ENCODE data around the gene ATP7B.
"Not testable (repeated sequence)": the region's sequence is repeated elsewhere in the genome, so short reads cannot be mapped to it uniquely, and the experiment has no call there.

Gene ATP7B

DNA sequence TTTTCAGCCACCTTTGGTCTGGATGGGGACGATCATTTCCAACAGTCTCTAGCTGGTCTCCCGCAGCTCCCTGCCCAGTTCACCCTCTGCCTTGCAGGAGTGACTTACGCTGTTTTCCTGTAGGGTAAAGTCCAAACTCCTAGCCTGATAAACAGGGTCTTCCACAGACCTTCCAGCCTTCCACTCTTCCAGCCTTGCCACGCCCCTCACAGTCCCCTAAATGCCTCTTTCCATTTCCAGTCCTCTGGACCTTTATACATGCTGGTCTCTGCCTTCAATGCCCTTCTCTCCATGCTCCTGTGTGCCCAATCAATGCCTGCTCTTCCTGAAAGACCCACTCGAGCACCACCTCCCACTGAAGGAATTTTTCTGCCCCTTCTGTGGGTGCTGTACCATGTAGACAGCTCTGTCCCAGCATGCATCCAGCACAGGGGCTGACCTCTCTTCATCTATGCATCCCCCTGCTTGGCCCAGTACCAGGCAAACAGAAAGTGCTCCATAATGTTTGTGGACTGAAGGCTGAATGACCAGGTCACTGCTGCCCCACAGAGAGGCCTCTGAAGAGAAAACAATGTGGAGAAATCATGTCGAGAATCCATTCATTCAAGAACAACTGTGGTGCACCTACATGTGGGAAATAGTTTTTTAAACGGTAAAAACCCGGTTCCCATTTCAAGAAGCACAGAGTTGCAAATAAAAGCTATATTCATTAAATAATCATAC is 4.6 kb downstream of the ATP7B start:
- in situ Hi-C loops (cut with MboI; ENCODE audit: low sequenced_read_pairs) = loop anchor here (10.0 kb wide), 1 partner anchor 198 kb away; no protein-coding TSS in a partner anchor

DNA sequence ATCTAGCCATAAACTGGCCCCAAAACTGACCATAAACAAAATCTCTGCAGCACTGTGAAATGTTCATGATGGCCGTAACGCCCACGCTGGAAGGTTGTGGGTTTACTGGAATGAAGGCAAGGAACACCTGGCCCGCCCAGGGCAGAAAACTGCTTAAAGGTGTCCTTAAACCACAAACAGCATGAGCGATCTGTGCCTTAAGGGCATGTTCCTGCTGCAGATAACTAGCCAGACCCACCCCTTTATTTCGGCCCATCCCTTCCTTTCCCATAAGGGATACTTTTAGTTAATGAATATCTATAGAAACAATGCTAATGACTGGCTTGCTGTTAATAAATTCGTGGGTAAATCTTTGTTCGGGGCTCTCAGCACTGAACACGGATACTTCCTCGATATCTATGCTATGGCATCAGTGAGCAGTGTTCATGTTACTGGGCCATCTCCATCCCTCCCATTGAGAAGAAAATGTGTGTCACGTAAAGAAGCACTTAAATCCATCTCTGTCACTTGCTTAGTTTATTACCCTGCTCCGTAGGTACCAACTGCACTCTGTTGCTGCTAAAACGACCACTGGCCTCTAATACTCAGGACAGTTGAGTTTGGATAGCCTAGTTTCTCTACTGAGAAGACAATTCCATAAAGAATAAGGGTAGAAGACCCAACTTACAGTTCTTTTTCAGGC is 5.3 kb downstream of the ATP7B start:
- in situ Hi-C loops (cut with MboI; ENCODE audit: low sequenced_read_pairs) = loop anchor here (10.0 kb wide), 1 partner anchor 199 kb away; no protein-coding TSS in a partner anchor

DNA sequence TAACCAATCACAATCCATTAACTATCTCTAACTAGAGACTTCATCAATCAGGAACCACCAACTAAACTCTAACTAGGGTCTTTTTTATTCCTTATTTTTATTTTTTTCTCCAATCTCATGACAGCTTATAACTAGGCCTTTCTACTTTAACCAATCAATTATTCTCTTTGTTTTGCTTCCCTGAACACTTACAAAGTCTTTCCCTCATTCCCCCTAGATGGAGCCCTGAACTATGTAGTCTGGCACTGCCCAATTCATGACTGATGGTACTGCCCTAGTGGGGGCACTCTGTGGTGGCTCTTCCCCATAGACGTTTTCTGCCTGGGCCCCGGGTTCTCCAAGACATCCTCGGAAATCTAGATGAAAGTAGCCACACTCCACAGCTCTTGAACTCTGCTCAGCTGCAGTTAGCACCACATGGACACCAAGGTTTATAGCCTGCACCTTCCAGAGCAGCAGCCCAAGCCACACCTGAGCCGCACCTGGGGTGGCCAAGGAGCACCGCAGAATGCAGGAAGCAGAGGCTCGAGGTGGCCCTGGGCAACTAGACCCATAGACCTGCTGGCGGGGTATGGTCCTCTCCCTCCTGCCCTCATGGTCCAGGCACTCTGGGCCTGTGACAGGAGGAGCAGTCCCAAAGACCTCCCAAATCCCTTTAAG is 6.6 kb downstream of the ATP7B start:
- in situ Hi-C loops (cut with MboI; ENCODE audit: low sequenced_read_pairs) = loop anchor here (10.0 kb wide), 1 partner anchor 200 kb away; no protein-coding TSS in a partner anchor

DNA sequence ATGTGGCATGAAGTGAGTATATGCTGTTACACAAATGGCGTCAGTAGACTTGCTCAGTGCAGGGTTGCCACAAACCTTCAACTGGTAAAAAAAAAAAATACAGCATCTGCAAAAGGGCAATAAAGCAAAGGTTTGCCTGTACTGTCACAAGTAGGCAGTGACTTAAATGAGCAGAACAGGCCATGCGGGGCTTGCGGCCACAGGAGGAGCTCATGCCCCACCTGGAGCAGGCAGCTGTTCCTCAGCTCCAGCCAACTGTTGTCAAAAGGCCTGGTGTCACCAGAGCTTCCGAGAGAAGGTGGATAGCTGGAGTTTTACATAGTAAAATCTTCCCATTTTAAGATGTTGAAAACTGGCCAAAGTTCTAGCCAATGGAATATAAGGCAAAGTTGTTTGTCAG is 7.7 kb downstream of the ATP7B start:
- in situ Hi-C loops (cut with MboI; ENCODE audit: low sequenced_read_pairs) = loop anchor here (10.0 kb wide), 1 partner anchor 201 kb away; no protein-coding TSS in a partner anchor

DNA sequence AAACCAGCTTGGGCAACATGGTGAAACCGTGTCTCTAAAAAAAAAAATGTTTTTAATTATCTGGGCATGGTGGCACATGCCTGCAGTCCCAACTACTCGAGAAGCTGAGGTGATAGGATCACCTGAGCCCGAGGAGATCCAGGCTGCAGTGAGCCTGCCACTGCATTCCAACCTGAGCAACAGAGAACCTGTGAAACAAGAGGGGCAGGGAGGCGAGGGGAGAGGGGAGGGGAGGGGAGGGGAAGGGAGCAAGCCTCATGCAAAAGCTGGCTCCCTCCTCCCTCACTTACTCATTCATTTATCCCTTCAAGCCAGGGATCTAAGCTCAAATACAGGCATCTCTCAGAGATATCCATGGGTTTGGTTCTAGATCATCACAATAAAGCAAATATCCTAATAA is 8.9 kb downstream of the ATP7B start:
- in situ Hi-C loops (cut with MboI; ENCODE audit: low sequenced_read_pairs) = loop anchor here (10.0 kb wide), 1 partner anchor 202 kb away; no protein-coding TSS in a partner anchor

DNA sequence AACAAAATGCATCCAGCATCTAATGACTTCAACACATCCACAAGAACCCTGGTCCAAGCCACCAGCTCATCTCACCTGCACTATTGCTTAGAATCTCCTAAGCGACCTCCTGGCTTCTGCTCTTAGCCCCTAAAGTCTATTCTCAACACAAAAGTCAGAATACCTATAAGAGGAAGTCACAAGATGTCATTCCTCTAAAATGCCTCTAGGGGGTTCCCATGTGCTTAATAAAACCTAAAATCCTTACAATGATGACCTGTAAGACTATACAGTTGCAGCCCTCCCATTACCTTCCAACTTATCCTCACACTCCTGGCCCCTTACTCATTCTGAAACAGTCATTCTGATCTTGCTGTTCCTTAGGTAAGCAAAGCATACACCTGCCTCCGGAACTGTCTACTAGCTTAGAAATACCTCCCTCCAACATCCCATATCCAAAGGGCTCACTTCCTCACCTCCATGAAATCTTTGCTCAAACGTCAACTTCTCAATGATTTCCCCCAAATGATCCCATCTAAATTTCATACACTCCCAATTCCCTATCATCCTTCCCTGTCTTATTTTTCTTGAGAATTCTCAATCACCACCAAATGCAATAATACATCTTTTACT is 10.0 kb downstream of the ATP7B start:
- in situ Hi-C loops (cut with MboI; ENCODE audit: low sequenced_read_pairs) = loop anchor here (10.0 kb wide), 1 partner anchor 204 kb away; no protein-coding TSS in a partner anchor

DNA sequence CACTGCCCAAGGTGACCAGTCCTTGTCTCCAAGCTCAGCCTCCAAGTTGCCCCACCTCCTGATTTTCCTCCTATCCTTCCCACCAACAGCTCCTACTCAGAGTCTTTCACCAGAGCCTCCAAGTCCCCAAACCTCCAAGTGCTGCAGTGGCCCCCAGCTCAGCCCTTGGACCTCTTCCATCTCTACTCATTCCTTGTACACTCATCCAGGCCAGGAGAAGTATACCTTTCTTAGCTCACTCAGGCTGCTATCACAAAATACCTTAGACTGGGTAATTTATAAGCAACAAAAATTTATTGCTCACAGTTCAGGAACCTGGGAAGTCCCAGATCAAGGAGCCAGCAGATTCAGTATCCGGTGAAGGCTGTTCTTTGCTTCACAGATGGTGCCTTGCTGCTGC is 11.3 kb downstream of the ATP7B start:
- in situ Hi-C loops (cut with MboI; ENCODE audit: low sequenced_read_pairs) = loop anchor here (10.0 kb wide), 1 partner anchor 205 kb away; no protein-coding TSS in a partner anchor

DNA sequence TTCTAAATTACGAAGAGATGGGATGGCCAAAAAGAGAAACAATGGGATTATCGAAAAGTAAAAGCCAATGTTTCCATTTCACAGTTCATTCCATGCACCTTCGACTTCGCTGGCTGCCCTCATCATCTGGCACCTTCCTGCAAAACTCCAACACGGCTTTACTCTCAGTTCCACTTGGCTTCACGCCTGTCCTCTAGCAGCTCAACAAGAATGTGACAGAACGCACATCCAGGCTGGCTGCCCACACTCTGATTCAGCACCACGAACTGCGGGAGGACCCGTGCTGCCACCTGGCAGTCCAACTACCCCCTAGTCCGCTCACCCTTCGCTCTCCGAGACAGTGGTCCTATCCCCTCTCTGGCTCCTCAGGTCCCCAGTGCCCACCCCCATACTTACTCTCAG is 11.7 kb downstream of the ATP7B start:
- in situ Hi-C loops (cut with MboI; ENCODE audit: low sequenced_read_pairs) = no loop called here

DNA sequence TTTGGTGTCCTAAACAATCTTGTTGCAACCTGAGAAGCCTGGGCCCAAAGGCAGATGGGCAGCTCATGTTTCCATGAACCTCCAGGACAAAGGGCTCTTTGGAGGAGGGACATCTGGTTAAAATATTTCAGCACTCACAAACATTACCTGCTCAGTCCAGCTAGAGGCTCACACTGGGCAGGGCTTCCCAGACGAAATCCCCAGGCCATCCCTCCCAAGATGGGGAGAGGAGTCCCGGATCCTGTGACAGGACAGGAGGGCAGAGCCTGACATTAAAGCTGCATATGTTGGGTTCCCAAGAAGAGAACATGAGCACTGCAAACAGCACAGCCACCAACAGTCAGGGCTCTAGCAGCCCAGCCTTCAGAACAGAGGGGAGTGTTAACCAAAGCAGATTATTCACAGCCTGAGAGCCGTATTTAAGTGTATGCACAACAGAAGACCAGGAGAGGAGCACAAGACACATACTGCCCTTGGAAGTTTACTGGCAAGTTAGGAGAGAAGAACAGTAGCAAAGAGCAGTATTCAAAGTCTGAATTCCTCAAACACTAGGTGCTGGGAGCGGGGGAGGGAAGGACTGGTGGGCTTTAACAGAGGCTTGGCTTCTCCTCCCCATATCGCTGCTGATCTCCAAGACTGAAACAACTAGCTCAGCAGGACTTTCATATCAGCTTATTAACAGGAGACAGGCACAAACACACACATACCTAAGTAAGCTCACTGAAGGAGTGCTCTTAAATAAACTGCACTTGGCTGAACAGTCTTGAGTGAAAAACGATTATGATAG is 12.3 kb downstream of the ATP7B start:
- in situ Hi-C loops (cut with MboI; ENCODE audit: low sequenced_read_pairs) = no loop called here

DNA sequence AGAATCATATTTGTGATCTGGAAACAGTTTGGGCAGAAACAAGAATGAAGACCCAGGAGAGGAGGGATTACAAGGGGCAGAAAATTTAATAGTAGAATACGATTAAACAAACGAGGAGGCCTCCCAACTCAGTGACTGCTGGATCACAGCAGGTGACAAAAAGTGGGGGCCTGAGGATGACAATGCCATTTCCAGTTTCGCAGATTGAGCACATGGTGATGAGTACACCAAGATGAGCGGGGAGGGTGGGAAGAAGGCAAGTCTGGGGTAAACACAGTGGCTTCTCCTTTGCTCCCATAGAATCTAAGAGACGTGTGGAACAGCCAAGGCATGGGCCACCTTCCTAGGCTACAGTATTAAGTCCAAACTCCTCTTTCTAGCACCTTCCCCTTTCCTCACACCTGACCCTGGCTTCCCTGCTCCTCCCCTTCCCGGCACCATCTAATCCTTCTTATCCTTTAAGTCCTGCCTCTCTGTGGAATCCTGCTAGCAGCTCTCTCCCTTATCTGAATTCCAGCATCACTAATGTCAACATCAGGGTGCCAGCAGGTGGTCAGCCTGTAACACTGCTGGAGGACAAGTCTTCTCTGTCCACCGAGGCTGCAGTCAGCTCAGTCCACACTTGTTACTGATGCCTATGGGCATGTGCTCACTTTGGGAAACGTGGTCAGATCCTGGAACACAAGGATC is 13.5 kb downstream of the ATP7B start:
- in situ Hi-C loops (cut with MboI; ENCODE audit: low sequenced_read_pairs) = no loop called here

DNA sequence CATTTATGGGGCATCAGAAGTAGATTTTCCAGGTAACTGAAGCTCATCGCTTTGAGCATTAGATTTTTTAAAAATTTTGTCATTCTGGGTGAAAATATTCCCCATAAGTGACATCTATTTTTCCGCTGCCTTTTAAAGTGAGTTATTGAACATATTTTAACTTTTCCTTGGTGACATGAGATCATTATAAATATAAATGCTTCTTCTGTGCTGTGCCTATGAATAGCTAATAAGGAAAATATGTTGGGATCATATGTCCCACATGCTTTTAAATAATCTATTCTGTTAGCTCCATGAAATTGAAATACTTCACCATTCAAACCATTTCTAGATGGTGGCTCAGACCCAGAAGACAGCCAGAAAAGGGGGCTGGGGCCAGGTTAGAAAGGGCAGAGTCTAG is 14.1 kb downstream of the ATP7B start:
- in situ Hi-C loops (cut with MboI; ENCODE audit: low sequenced_read_pairs) = no loop called here

DNA sequence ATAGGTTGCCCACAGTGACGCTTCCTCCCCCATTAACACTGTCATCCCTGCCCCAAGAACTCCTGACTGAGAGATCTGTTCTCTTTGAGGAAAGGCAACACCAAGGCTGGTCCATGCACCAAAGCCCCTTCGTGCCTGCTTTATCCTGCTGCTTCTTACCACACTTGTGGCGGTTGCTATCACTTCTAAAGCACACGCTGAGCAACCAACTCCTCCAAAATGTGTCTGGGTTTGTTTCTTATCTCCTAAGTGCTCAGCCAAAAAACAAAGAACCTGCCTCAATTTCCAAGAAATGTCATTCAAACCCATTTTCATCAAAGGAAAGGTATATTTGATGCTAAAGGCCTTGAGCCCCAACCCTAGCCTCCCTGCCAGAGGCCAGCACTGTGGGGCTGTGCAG is 14.6 kb downstream of the ATP7B start:
- in situ Hi-C loops (cut with MboI; ENCODE audit: low sequenced_read_pairs) = no loop called here

DNA sequence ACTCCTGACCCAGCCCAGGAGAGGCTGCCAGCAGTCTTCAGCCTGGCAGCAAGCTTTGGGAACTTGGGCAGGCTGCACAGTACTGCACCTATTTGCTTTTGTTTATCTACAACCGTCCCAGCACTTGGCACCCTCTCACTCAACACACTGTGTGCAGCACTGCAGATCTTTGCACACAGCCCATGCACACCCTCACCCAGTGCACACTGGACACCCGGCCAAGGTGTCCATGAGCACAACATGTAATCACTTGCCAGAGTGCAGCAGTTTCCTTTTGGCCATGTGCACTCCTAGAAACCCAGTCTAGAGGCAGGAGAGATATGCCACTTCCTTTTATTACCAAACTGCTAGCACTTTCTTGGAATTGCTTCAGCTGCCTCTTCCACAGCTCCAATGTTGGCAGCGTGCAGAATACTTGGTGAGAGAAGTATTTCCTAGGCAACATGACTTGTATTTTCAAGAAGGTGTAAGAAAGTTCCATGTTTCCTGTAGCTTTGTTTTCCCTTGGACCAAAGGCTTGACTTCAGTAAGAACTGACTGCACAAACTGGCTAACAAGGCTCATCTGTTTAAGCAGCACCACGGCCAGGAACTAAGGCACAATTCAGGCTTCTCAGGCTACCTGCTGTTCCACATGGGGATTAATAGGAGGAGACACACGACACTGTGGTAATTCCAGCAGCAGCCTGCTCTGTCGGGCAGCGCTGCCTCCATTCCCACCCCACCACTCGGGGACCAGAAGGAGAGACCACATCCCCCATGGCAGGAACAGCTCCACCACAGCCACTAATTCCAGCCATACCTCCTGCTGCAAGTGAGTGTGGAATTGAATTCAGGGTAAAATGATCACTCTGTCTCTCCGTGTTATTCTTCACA is 15.3 kb downstream of the ATP7B start:
- in situ Hi-C loops (cut with MboI; ENCODE audit: low sequenced_read_pairs) = no loop called here

DNA sequence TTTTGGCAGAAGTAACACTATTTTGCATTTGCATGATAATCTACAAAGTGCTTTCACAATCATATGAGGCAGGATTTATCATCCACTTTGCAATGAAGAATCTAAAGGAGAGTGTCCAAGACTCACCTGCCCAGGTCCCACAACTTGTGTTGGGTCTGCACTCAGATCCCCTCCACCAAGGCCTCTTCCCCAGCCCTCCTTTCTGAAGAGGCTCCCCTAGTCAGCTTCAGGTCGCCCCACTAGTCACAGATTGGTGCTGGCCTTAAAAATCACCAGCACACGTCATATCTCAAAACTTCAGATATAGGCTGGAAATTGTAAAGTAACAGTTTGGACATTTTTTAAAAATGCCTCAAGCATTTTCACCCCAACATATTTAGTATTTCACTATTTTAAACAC is 17.5 kb downstream of the ATP7B start:
- in situ Hi-C loops (cut with MboI; ENCODE audit: low sequenced_read_pairs) = no loop called here

DNA sequence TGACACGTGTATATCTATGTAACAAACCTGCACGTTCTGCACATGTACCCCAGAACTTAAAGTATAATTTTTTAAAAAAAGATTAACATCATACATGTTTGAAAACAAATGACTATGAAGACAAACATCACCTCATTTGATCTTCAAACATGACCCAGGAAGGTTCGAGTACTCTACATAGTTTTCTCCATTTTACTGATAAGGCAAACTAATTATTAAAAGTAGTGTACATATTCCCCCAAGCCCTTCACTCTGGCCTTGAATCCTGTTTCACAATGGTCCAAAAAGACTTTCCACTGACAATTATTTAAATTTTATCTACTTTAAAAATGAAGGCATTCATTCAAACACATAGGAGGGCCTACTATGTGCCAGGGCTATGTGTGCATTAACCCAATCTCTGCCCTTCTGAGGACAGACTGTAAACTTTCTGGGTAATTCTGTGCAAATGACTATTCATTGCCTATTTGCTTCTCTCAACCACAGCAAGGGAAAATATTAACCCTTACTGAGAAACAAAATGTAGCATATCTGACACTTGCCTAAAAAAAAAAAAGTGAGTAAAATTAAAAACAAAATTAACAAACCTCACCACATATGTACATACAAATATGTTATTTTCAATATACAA is 22.1 kb downstream of the ATP7B start:
- in situ Hi-C loops (cut with MboI; ENCODE audit: low sequenced_read_pairs) = no loop called here

DNA sequence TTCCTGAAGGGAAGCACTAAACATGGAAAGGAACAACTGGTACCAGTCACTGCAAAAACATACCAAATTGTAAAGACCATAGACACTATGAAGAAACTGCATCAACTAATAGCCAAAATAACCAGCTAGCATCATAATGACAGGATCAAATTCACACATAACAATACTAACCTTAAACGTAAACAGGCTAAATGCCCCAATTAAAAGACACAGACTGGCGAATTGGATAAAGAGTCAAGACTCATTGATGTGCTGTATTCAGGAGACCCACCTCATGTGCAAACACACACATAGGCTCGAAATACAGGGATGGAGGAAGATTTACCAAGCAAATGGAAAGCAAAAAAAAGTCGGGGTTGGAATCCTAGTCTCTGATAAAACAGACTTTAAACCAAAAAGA is 26.3 kb downstream of the ATP7B start:
- in situ Hi-C loops (cut with MboI; ENCODE audit: low sequenced_read_pairs) = not testable (repeated sequence)

DNA sequence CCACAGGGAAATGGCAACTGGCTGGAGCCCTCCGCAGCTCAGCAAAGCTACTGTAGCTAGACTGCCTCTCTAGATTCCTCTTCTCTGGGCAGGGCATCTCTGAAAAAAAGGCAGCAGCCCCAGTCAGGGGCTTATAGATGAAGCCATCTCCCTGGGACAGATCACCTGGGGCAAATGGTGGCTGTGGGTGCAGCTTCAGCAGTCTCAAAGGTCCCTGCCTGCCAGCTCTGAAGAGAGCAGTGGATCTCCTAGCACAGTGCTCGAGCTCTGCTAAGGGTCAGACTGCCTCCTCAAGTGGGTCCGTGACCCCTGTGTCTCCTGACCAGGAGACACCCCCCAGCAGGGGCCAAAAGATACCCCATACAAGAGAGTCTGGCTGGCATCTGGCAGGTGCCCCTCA is 28.0 kb downstream of the ATP7B start:
- in situ Hi-C loops (cut with MboI; ENCODE audit: low sequenced_read_pairs) = not testable (repeated sequence)

DNA sequence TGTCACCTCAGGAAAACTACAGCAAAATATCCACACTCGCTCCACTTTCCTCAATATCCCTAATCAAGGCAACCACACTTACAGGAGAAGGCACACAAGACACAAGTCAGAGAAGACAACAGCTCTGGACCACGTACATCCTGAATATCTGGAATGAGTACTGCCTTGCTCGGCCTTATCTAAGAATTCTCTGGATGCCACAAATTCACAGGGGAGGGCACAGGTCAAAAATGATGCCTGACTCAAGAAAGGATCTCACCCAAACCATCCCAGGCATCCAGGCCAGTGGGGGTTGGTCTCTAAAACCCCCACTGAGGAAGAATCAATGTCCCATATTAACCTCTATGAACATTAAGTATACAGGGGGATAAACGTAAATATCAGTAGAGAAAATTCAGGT is 29.9 kb downstream of the ATP7B start:
- in situ Hi-C loops (cut with MboI; ENCODE audit: low sequenced_read_pairs) = no loop called here
